ENCODE data around the gene HBQ1.
A peak's percentile ranks its signal among the peaks of the same experiment; 100 is the strongest.
"Not testable (repeated sequence)": the region's sequence is repeated elsewhere in the genome, so short reads cannot be mapped to it uniquely, and the experiment has no call there.

Gene HBQ1

GRCh38 chr16:211631-212180 is 31.4 kb downstream of the HBQ1 start:
- not testable (repeated sequence) for DNase-seq

- no peak for DNase-seq
Measured at GRCh38 chr16:212999-213398, 32.7 kb downstream of the HBQ1 start.

- DNase-seq = no peak
Measured at GRCh38 chr16:220021-220420, 39.8 kb downstream of the HBQ1 start.

- no peak for DNase-seq
Measured at GRCh38 chr16:228151-228851, 48.0 kb downstream of the HBQ1 start.

GRCh38 chr16:228852-229730 is 48.8 kb downstream of the HBQ1 start, which contains the start of gene LUC7L:
LUC7L (minus strand) TSS chr16:229449; CDS start chr16:229339, 110 bp downstream.
- DNase-seq = peak; percentile 86 to 87

- no peak for DNase-seq
Measured at GRCh38 chr16:229731-230281, 49.5 kb downstream of the HBQ1 start.

GRCh38 chr16:230351-230750 is 50.1 kb downstream of the HBQ1 start:
- not testable (repeated sequence) for DNase-seq
